ENCODE measurements around the gene EBPL.

DNA sequence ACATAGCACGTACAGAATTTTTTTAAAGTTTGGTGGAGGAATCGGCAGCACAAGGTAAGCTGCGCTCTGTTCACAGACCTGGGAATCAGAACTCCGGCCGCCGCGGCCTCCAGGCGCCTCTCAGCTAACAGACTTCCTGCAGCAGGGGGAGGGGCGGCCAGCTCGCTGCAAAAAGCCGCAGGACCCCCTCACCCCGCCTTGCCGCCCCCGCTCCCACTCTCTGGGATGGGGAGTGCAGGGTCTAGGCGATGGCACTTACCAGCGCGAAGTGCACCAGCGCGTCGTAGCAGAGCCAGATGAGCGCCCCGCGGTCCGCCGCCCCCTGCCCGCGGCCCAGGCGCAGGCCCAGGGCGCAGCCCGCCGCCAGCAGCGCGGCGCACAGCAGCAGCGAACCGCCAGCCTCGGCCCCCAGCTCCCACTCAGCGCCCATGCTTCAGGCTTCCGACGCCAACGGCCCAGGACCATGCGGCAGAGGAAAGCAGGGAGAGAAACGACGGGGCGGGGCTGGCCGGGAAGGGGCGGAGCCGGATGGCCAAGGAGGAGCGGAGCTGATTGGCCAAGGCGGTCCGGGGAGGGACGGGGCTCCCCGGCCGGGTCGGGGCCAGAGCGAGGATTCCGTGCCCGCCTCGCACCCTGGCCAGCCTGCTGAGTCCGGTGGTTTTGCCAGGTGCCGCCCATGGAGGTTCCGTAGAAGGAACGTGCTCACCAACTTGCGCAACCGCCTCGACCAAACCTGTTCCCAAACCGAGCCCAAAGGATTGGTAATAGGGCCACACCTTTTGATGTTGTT, at the start of gene EBPL:
- no peak for TF ChIP-seq CTCF (IDR thresholded peaks at IDR 0.05)
- peak; percentile 33 to 69 (median 54) for TF ChIP-seq POLR2A (IDR thresholded peaks at IDR 0.05)
